HEK293 (cell line): ENCODE data around the gene CATSPER3.

ENCODE experiments used
- CTCF ChIA-PET: fragments of 350-600 bp; formaldehyde crosslinking; extraction: SDS; loops from one replicate; lab custom pipeline; 2021; ENCODE audit warnings: antibody characterized with exemption; lab: Yijun Ruan, JAX
- POLR2A ChIA-PET: fragments of 300-600 bp; formaldehyde crosslinking; extraction: SDS; loops from one replicate; lab custom pipeline; 2020; ENCODE audit warnings: antibody characterized with exemption, inconsistent platforms; lab: Yijun Ruan, JAX
- H3K27ac ChIP-seq: fragments of 200-500 bp; sonication (Bioruptor generic); 2 replicates; pipeline ENCODE4 v1.5.1; 2014; ENCODE audit warnings: low read depth, low read length, control low read depth, inconsistent platforms; ENCODE audit errors: extremely low read depth
- H3K36me3 ChIP-seq, 2 experiments: fragments of 200-500 bp in 1 of 2; sonication (Bioruptor generic) in 1 of 2; 1 replicate in 1 of 2; 2 replicates in 1 of 2; pipeline ENCODE4 v1.5.1; 2014 to 2017; ENCODE audit warnings: inconsistent platforms in 2 of 2, low read length in 2 of 2; ENCODE audit not compliant: control insufficient read depth in 2 of 2, insufficient read depth in 1 of 2
- H3K4me1 ChIP-seq: fragments of 200-500 bp; sonication (Bioruptor generic); 2 replicates; pipeline ENCODE4 v1.5.1; 2014; ENCODE audit warnings: mild to moderate bottlenecking, low read length, inconsistent platforms; ENCODE audit not compliant: control insufficient read depth, insufficient read depth
- H3K4me3 ChIP-seq: 2 replicates; pipeline ENCODE4 v1.5.1; 2011; ENCODE audit warnings: low read depth, mild to moderate bottlenecking, control low read depth, low read length, moderate library complexity
- H3K9me3 ChIP-seq: fragments of 200-500 bp; sonication (Bioruptor generic); 2 replicates; pipeline ENCODE4 v1.5.1; 2014; ENCODE audit warnings: low read depth, low read length, inconsistent platforms; ENCODE audit not compliant: control insufficient read depth, insufficient read depth
- MZF1 ChIP-seq: fragments of 450-650 bp; formaldehyde crosslinking; IDR thresholded peaks from 2 replicates; pipeline ENCODE4 v1.5.1; 2017; ENCODE audit warnings: missing biosample characterization, missing genetic modification characterization, borderline replicate concordance
- PBX3 ChIP-seq: sonication (generic); formaldehyde crosslinking; IDR thresholded peaks from 2 replicates; pipeline ENCODE4 v1.8.1; 2022; ENCODE audit warnings: mild to moderate bottlenecking, moderate library complexity, missing genetic modification reagents
- ZFP41 ChIP-seq: fragments of 450-650 bp; formaldehyde crosslinking; IDR thresholded peaks from 2 replicates; pipeline ENCODE4 v1.5.1; 2016; ENCODE audit warnings: missing biosample characterization, missing genetic modification characterization, borderline replicate concordance
- ZIC2 ChIP-seq: fragments of 450-650 bp; formaldehyde crosslinking; IDR thresholded peaks from 2 replicates; pipeline ENCODE4 v1.5.1; 2016; ENCODE audit warnings: missing biosample characterization, missing genetic modification characterization
- ZNF121 ChIP-seq: fragments of 450-650 bp; formaldehyde crosslinking; IDR thresholded peaks from 2 replicates; pipeline ENCODE4 v1.5.1; 2016; ENCODE audit warnings: missing biosample characterization, missing genetic modification characterization
- ZNF132 ChIP-seq: fragments of 450-650 bp; formaldehyde crosslinking; IDR thresholded peaks from 2 replicates; pipeline ENCODE4 v1.5.1; 2017; ENCODE audit warnings: missing biosample characterization, missing genetic modification characterization, borderline replicate concordance
- ZNF138 ChIP-seq: fragments of 450-650 bp; formaldehyde crosslinking; IDR thresholded peaks from 2 replicates; pipeline ENCODE4 v1.5.1; 2016; ENCODE audit warnings: missing biosample characterization, missing genetic modification characterization, borderline replicate concordance
- ZNF157 ChIP-seq: fragments of 450-650 bp; formaldehyde crosslinking; IDR thresholded peaks from 2 replicates; pipeline ENCODE4 v1.5.1; 2016; ENCODE audit warnings: missing biosample characterization, missing genetic modification characterization
- ZNF2 ChIP-seq: fragments of 450-650 bp; formaldehyde crosslinking; IDR thresholded peaks from 2 replicates; pipeline ENCODE4 v1.5.1; 2016; ENCODE audit warnings: missing biosample characterization, missing genetic modification characterization
- ZNF280C ChIP-seq: fragments of 450-650 bp; formaldehyde crosslinking; IDR thresholded peaks from 2 replicates; pipeline ENCODE4 v1.5.1; 2016; ENCODE audit warnings: missing biosample characterization, missing genetic modification characterization
- ZNF302 ChIP-seq: fragments of 450-650 bp; formaldehyde crosslinking; IDR thresholded peaks from 2 replicates; pipeline ENCODE4 v1.5.1; 2016; ENCODE audit warnings: missing biosample characterization, missing genetic modification characterization, low read depth
- ZNF350 ChIP-seq: fragments of 450-650 bp; formaldehyde crosslinking; IDR thresholded peaks from 2 replicates; pipeline ENCODE4 v1.5.0; 2017; ENCODE audit warnings: missing biosample characterization, mild to moderate bottlenecking, missing genetic modification characterization
- ZNF37A ChIP-seq: fragments of 450-650 bp; IDR thresholded peaks from 2 replicates; pipeline ENCODE4 v1.5.1; 2018; ENCODE audit warnings: missing biosample characterization, missing genetic modification characterization
- ZNF391 ChIP-seq: fragments of 450-650 bp; formaldehyde crosslinking; IDR thresholded peaks from 2 replicates; pipeline ENCODE4 v1.5.1; 2016; ENCODE audit warnings: low read depth, missing biosample characterization, missing genetic modification characterization, borderline replicate concordance
- ZNF404 ChIP-seq: fragments of 450-650 bp; formaldehyde crosslinking; IDR thresholded peaks from 2 replicates; pipeline ENCODE4 v1.5.1; 2017; ENCODE audit warnings: missing biosample characterization, missing genetic modification characterization
- ZNF433 ChIP-seq: fragments of 450-650 bp; formaldehyde crosslinking; IDR thresholded peaks from 2 replicates; pipeline ENCODE4 v1.5.1; 2016; ENCODE audit warnings: missing biosample characterization, missing genetic modification characterization, low read depth
- ZNF488 ChIP-seq: fragments of 450-650 bp; formaldehyde crosslinking; IDR thresholded peaks from 2 replicates; pipeline ENCODE4 v1.5.1; 2016; ENCODE audit warnings: missing biosample characterization, missing genetic modification characterization
- ZNF558 ChIP-seq: fragments of 450-650 bp; formaldehyde crosslinking; IDR thresholded peaks from 2 replicates; pipeline ENCODE4 v1.5.1; 2016; ENCODE audit warnings: missing biosample characterization, missing genetic modification characterization
- ZNF585B ChIP-seq: fragments of 450-650 bp; formaldehyde crosslinking; IDR thresholded peaks from 2 replicates; pipeline ENCODE4 v1.5.1; 2016; ENCODE audit warnings: missing biosample characterization, missing genetic modification characterization
- ZNF596 ChIP-seq: fragments of 450-650 bp; IDR thresholded peaks from 2 replicates; pipeline ENCODE4 v1.5.0; 2018; ENCODE audit warnings: missing biosample characterization, mild to moderate bottlenecking, missing genetic modification characterization, moderate library complexity
- ZNF624 ChIP-seq: fragments of 450-650 bp; formaldehyde crosslinking; IDR thresholded peaks from 2 replicates; pipeline ENCODE4 v1.5.1; 2017; ENCODE audit warnings: missing biosample characterization, missing genetic modification characterization
- ZNF677 ChIP-seq: fragments of 450-650 bp; IDR thresholded peaks from 2 replicates; pipeline ENCODE4 v1.5.0; 2018; ENCODE audit warnings: missing biosample characterization, mild to moderate bottlenecking, missing genetic modification characterization, moderate library complexity
- ZNF777 ChIP-seq: fragments of 450-650 bp; formaldehyde crosslinking; IDR thresholded peaks from 2 replicates; pipeline ENCODE4 v1.5.1; 2017; ENCODE audit warnings: missing biosample characterization, missing genetic modification characterization, borderline replicate concordance
- ZSCAN23 ChIP-seq: fragments of 450-650 bp; formaldehyde crosslinking; IDR thresholded peaks from 2 replicates; pipeline ENCODE4 v1.5.1; 2016; ENCODE audit warnings: missing biosample characterization, missing genetic modification characterization
- ZXDB ChIP-seq: fragments of 450-650 bp; formaldehyde crosslinking; IDR thresholded peaks from 2 replicates; pipeline ENCODE4 v1.5.1; 2016; ENCODE audit warnings: missing biosample characterization, missing genetic modification characterization
- TF ChIP-seq, protein P1 (sequence below): fragments of 450-650 bp; IDR thresholded peaks from 2 replicates; pipeline ENCODE4 v1.5.1; 2018; ENCODE audit warnings: missing biosample characterization, missing genetic modification characterization
- TF ChIP-seq, protein P2 (sequence below): fragments of 450-650 bp; formaldehyde crosslinking; conservative IDR thresholded peaks from 2 replicates; pipeline ENCODE4 v1.5.1; 2016; ENCODE audit warnings: low read depth, missing biosample characterization, missing genetic modification characterization

Gene CATSPER3

DNA sequence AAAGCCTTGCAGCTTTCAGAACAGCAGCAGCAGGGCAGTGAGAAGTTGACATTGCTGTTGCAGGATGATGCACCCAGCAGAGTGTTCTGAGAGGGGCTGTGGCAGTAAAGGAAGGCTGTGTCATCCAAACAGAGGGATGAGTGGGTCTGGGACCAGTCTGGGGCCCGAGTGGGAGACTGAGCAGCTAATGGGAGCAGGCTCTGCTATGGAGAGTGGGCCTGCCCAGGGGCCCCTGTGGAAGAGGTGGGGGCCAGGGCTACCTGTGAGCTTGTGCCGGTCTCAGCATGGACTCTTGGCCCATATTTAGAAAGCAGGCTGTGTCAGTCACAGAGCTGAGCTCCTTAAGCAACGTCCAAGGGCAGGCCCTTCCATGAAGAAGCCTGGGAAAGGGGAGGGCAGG lies 92.3 kb downstream of the CATSPER3 start:
- H3K27ac ChIP-seq: no peak overlapping the region
- TF ChIP-seq ZNF777 (tag by site-specific recombination) (no peak), ZNF157 (no peak), ZNF121 (tag by site-specific recombination) (no peak), ZNF404 (no peak), ZFP41 (tag by site-specific recombination) (no peak), ZNF280C (no peak), ZNF138 (tag by site-specific recombination) (no peak), ZNF132 (tag by site-specific recombination) (no peak), ZNF350 (tag by site-specific recombination) (no peak), ZXDB (tag by site-specific recombination) (no peak), ZNF488 (tag by site-specific recombination) (no peak), ZNF37A (tag by site-specific recombination) (no peak), ZNF624 (no peak), ZSCAN23 (tag by site-specific recombination) (no peak), ZNF2 (tag by site-specific recombination) (no peak), MZF1 (tag by site-specific recombination) (no peak), ZNF585B (tag by site-specific recombination) (no peak)
- TF ChIP-seq, protein P1, sequence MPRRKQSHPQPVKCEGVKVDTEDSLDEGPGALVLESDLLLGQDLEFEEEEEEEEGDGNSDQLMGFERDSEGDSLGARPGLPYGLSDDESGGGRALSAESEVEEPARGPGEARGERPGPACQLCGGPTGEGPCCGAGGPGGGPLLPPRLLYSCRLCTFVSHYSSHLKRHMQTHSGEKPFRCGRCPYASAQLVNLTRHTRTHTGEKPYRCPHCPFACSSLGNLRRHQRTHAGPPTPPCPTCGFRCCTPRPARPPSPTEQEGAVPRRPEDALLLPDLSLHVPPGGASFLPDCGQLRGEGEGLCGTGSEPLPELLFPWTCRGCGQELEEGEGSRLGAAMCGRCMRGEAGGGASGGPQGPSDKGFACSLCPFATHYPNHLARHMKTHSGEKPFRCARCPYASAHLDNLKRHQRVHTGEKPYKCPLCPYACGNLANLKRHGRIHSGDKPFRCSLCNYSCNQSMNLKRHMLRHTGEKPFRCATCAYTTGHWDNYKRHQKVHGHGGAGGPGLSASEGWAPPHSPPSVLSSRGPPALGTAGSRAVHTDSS (tag by site-specific recombination): no peak
- TF ChIP-seq, all 188 proteins: peak for 0
- H3K9me3 ChIP-seq: no peaks in the 10 kb centered on the region
- H3K4me1 ChIP-seq: no peaks in the 10 kb centered on the region
- CTCF ChIA-PET: interaction anchor here (0.7 kb wide), 1 partner anchor 143 kb away, joined by 3 read pairs; no protein-coding TSS in a partner anchor
- POLR2A ChIA-PET: no interaction called here
- no peaks in the 10 kb centered on the region for H3K36me3 ChIP-seq
- no peak overlapping the region for H3K4me3 ChIP-seq

GRCh38 chr5:135061001-135061400 lies 93.3 kb downstream of the CATSPER3 start:
- H3K9me3 ChIP-seq: no peaks in the 10 kb centered on the region
- no peaks in the 10 kb centered on the region for H3K36me3 ChIP-seq
- H3K4me1 ChIP-seq: no peaks in the 10 kb centered on the region
- H3K4me3 ChIP-seq: no peak overlapping the region
- H3K27ac ChIP-seq: no peak overlapping the region
- ChIA-PET POLR2A (no interaction called here), CTCF (no interaction called here)
- no peak for TF ChIP-seq ZNF677
- TF ChIP-seq ZNF391: no peak
- TF ChIP-seq ZNF558 (tag by site-specific recombination): no peak
- TF ChIP-seq, protein P2, sequence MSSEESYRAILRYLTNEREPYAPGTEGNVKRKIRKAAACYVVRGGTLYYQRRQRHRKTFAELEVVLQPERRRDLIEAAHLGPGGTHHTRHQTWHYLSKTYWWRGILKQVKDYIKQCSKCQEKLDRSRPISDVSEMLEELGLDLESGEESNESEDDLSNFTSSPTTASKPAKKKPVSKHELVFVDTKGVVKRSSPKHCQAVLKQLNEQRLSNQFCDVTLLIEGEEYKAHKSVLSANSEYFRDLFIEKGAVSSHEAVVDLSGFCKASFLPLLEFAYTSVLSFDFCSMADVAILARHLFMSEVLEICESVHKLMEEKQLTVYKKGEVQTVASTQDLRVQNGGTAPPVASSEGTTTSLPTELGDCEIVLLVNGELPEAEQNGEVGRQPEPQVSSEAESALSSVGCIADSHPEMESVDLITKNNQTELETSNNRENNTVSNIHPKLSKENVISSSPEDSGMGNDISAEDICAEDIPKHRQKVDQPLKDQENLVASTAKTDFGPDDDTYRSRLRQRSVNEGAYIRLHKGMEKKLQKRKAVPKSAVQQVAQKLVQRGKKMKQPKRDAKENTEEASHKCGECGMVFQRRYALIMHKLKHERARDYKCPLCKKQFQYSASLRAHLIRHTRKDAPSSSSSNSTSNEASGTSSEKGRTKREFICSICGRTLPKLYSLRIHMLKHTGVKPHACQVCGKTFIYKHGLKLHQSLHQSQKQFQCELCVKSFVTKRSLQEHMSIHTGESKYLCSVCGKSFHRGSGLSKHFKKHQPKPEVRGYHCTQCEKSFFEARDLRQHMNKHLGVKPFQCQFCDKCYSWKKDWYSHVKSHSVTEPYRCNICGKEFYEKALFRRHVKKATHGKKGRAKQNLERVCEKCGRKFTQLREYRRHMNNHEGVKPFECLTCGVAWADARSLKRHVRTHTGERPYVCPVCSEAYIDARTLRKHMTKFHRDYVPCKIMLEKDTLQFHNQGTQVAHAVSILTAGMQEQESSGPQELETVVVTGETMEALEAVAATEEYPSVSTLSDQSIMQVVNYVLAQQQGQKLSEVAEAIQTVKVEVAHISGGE (tag by site-specific recombination): no peak
- TF ChIP-seq ZNF302 (tag by site-specific recombination): no peak
- no peak for TF ChIP-seq ZNF433 (tag by site-specific recombination)
- no peak for TF ChIP-seq ZIC2 (tag by site-specific recombination)
- no peak for TF ChIP-seq PBX3 (CRISPR knock-in tag)
- no peak for TF ChIP-seq ZNF596 (tag by site-specific recombination)
- no peak for TF ChIP-seq ZNF350 (tag by site-specific recombination)
